GM18870 (cell line): ENCODE results near the gene OR8B4.
"Not testable (repeated sequence)": the region's sequence is repeated elsewhere in the genome, so short reads cannot be mapped to it uniquely, and the experiment has no call there.

Experiments used
- ATAC-seq: cut with Tn5 transposase; IDR thresholded peaks from one replicate; pipeline ENCODE4 v1.9.1; 2021; ENCODE audit warnings: moderate library complexity; ENCODE audit not compliant: unreplicated experiment

Gene OR8B4

DNA sequence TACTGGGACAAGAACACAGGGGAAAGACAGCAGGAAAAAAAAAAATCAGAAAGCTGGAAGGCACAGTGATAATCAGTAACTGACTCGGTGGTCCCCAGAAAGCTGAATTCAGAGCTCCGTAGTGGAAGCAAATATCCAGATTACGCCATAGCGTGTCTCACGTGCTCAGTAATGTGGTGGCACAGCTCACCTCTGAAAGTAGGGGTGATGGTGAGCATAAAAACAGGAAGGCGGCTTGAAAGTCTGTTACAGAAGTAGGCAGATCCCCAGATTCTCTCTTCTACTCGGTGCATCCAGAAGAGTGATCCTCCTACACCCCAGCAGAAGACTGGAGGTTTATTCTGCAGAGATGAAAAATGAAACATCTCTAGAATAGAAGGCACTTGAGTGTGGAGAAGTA, 14.8 kb downstream of the OR8B4 start:
- ATAC-seq = no peak

GRCh38 chr11:124405581-124405980, 19.1 kb downstream of the OR8B4 start:
- ATAC-seq = no peak

GRCh38 chr11:124403186-124403585, 21.5 kb downstream of the OR8B4 start:
- not testable (repeated sequence) for ATAC-seq

DNA sequence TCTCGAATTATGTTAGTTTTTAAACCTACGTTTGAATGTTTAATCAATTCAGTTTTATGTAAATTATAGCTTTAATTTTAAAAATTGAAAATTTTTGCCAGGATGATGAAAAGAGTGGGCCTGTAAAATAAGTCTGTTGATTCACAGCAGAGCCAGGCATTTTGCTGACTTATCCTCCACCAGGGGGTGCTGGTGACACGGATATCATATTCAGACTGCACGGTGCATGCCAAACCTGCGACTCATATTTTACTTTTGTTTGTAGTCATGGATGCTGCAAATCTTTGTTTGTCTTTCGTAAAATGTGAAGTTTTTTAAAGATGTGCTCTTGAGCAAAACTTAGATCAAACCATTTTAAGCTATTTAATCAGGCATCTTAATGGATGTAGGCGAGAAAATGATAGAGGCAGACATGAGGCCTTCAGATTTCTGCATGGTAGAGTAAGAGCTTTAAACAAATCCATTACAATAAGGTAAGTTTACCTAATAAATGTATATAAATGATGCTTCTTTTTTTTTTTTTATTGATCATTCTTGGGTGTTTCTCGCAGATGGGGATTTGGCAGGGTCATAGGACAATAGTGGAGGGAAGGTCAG, 22.2 kb downstream of the OR8B4 start:
- ATAC-seq = peak; percentile 83

DNA sequence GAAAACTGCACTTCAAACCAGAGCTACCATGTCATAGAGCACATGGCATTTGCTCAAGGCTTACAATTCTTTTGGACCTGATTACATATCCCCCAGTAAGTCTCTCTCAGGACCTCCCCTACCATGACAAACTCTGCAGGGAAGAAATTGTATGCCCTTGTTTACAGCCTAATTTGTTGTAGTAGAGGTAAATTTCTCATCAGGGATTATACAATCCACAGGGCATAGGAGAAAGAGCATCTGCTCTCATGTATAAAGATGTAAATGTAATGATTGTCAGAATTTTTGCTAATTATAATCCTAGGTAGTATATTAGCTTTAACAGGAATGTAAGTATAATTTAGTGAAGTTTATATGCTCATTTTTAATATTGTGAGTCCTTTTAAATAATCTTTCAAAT, 25.7 kb downstream of the OR8B4 start, which contains the start of gene OR8B3:
Gene OR8B3, minus strand, starts transcription at position 101 of the 400 bp plus-strand sequence. CDS start 1,673 bp downstream, outside the sequence.
- no peak for ATAC-seq

DNA sequence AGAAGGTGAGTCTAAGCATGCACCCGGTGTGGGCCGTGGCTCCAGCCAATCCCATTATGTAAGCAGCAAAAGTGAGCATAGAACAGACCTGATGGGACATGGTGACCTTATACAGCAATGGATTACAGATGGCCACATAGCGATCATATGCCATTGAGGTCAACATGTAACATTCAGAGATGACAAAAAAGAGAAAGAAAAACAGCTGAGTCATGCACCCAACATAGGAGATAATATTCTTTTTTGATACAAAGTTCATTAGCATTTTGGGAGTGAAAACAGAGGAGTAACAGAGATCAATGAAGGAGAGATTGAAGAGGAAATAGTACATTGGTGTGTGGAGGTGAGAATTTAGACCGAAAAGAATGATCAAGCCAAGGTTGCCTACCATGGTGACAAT, 27.8 kb downstream of the OR8B4 start:
- ATAC-seq = not testable (repeated sequence)

DNA sequence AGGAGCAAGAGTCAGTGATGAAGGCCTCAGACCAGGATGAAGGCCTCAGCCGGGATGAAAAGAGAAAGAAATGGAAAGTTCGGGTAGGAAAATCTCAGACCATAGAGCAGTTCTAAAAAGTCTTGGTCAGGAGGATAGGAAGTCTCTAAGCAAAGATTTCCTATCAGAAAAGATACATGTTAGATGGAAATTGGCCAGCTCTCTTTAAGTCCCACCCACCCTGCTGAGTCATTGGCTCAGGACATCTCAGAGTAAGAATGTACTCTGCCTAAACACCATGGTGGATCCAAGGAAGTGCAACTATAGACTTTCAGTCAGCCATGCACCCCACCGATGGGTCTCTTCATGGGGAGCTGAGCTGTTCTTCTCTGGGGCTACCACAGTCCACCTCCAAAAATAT, 30.3 kb downstream of the OR8B4 start:
- no peak for ATAC-seq

GRCh38 chr11:124384399-124384798, 40.3 kb downstream of the OR8B4 start, which contains the start of gene OR8B2:
OR8B2 (minus strand) TSS chr11:124384499; CDS start chr11:124383343, 1,156 bp downstream.
- no peak for ATAC-seq

- not testable (repeated sequence) for ATAC-seq
These were observed 41.8 kb downstream of the OR8B4 start for GRCh38 chr11:124382857-124383256.

DNA sequence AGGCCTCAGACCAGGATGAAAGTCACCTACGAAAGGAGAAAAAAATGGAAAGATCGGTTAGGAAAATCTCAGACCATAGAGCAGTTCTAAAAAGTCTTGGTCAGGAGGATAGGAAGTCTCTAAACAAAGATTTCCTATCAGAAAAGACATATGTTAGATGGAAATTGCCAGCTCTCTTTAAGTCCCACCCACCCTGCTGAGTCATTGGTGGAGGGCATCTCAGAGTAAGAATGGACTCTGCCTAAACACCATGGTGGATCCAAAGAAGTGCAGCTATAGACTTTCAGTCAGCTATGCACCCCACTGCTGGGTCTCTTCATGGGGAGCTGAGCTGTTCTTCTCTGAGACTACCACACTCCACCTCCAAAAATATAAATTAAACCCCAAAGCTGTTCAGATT, 44.1 kb downstream of the OR8B4 start:
- no peak for ATAC-seq

DNA sequence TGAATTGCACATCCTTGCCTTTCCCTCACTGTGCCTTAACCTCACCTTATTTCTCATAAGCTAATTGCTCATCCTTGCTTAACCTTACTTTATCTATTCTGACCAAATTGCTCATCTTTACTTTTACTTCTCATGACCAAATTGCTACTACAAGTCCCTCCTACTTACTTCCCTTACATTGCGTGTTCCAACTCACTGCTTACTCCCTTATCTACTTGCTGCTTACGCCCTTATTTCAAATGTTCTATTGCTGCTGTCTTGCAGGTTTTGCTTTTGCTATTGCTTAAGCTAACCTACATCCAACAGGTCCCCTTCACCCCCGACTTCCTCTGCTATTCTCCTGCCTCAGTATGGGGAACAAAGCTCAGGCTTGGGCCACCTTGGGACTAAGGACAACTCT, 48.4 kb downstream of the OR8B4 start:
- no peak for ATAC-seq
